ENCODE results near the gene ACAD11. TPM values are rescaled to one million over a fixed set of nuclear protein-coding genes. Genes with fewer than 3 reads are reported as not detected.

ACAD11 gene
- total RNA-seq, 1 experiment from 2014 or later = 15.6 TPM

DNA sequence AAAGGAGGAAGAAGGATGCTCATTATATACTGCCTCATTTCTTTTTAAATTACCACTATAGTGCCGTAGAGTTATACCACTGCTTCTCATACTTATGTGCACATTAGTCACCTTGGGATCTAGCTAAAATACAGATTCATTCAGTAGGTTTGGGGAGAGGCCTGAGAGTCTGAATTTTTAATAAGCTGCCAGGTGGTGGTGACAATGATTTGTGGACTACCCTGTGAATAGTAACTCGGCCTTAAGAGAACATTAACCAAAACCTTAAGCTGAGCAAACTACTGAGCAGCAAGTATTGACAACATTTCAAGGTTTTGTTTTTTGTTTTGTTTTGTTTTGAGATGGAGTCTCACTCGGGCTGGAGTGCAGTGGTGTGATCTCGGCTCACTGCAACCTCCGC is 20.3 kb upstream of the ACAD11 start:
- no peak overlapping the region for H2BK20ac ChIP-seq (ENCODE audit: low read depth, low read length, poor library complexity, severe bottlenecking)
- no peak overlapping the region for H3K4me2 ChIP-seq (ENCODE audit: insufficient read depth, insufficient read length, low read length)
- H3K36me3 Mint-ChIP-seq (ENCODE audit: insufficient read depth in 1 of 3, low read depth in 3 of 3) = peaks cover 0 to 54% (median 31%) of the 10 kb centered on the region in 3 experiments; a peak in 6 of 7 replicates
- H2AK5ac ChIP-seq (ENCODE audit: insufficient read length, low read length) = no peak overlapping the region
- no peak overlapping the region for H2BK12ac ChIP-seq (ENCODE audit: insufficient read length, low read depth, low read length)
- no peak overlapping the region for H3K18ac ChIP-seq (ENCODE audit: insufficient read length, low read depth, low read length)
- no peak overlapping the region for H4K5ac ChIP-seq (ENCODE audit: insufficient read length, low read depth, low read length)
- H2AFZ ChIP-seq (ENCODE audit: low read length) = no peak overlapping the region
- no peaks in the 10 kb centered on the region for H3K4me1 Mint-ChIP-seq
- H3K9me3 ChIP-seq (ENCODE audit: control insufficient read depth, low read depth, low read length) = no peaks in the 10 kb centered on the region
- H3K27me3 Mint-ChIP-seq (ENCODE audit: low read depth) = no peaks in the 10 kb centered on the region
- H3K4me1 ChIP-seq (ENCODE audit: insufficient read depth, low read length) = no peaks in the 10 kb centered on the region
- H4K8ac ChIP-seq (replicated peaks; ENCODE audit: insufficient read length, low read depth, low read length) = no peak overlapping the region
- no peak overlapping the region for H3K27ac Mint-ChIP-seq
- WGBS (ENCODE audit: extremely low coverage, insufficient read length, low lambda C conversion rate) = no CpG with 5 or more reads among the region's 5 CpGs
- no peaks in the 10 kb centered on the region for H4K20me1 ChIP-seq (ENCODE audit: control insufficient read depth, insufficient read depth, insufficient read length)
- no peak overlapping the region for H3T11ph ChIP-seq (ENCODE audit: low read length)
- H4K91ac ChIP-seq (ENCODE audit: insufficient read length, low read depth, low read length) = no peak overlapping the region
- no peak overlapping the region for H3K27ac ChIP-seq (ENCODE audit: insufficient read length, low read depth, low read length)
- H2BK120ac ChIP-seq (ENCODE audit: low read depth, low read length, poor library complexity, severe bottlenecking) = no peak overlapping the region
- no peaks in the 10 kb centered on the region for H3K79me2 ChIP-seq (ENCODE audit: insufficient read depth, low read length)
- no peaks in the 10 kb centered on the region for H3K23me2 ChIP-seq (ENCODE audit: insufficient read length, low read depth, low read length, poor library complexity, severe bottlenecking)
- H3K9me3 Mint-ChIP-seq = no peaks in the 10 kb centered on the region
- no peak overlapping the region for H3K4ac ChIP-seq (ENCODE audit: low read depth, low read length)
- H2BK5ac ChIP-seq (ENCODE audit: insufficient read length, low read length) = no peak overlapping the region
- TF ChIP-seq, protein P1, sequence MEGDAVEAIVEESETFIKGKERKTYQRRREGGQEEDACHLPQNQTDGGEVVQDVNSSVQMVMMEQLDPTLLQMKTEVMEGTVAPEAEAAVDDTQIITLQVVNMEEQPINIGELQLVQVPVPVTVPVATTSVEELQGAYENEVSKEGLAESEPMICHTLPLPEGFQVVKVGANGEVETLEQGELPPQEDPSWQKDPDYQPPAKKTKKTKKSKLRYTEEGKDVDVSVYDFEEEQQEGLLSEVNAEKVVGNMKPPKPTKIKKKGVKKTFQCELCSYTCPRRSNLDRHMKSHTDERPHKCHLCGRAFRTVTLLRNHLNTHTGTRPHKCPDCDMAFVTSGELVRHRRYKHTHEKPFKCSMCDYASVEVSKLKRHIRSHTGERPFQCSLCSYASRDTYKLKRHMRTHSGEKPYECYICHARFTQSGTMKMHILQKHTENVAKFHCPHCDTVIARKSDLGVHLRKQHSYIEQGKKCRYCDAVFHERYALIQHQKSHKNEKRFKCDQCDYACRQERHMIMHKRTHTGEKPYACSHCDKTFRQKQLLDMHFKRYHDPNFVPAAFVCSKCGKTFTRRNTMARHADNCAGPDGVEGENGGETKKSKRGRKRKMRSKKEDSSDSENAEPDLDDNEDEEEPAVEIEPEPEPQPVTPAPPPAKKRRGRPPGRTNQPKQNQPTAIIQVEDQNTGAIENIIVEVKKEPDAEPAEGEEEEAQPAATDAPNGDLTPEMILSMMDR (conservative IDR thresholded peaks at IDR 0.05) = no peak
- H3K9ac ChIP-seq (ENCODE audit: extremely low read depth, insufficient read length, low read length) = no peak overlapping the region
- H3K27me3 ChIP-seq (ENCODE audit: insufficient read depth, low read length) = no peaks in the 10 kb centered on the region
- H3K4me3 Mint-ChIP-seq = no peak overlapping the region
- H3K23ac ChIP-seq (ENCODE audit: insufficient read length, low read depth, low read length) = no peak overlapping the region
- no peaks in the 10 kb centered on the region for H3K79me1 ChIP-seq (ENCODE audit: insufficient read depth, low read depth, low read length, poor library complexity, severe bottlenecking)
- H3K14ac ChIP-seq (ENCODE audit: insufficient read depth, low read length) = no peak overlapping the region
- DNase-seq = no peak
- H3K56ac ChIP-seq (ENCODE audit: insufficient read length, low read depth, low read length) = no peak overlapping the region
- H2BK15ac ChIP-seq (ENCODE audit: low read depth, low read length) = no peak overlapping the region
